ENCODE measurements around the gene RAMACL. TPM values are rescaled to one million over a fixed set of nuclear protein-coding genes. Genes with fewer than 3 reads are reported as not detected.

Gene RAMACL
- total RNA-seq, 2 experiments from 2014 or later = 0.52 to 0.89 TPM

DNA sequence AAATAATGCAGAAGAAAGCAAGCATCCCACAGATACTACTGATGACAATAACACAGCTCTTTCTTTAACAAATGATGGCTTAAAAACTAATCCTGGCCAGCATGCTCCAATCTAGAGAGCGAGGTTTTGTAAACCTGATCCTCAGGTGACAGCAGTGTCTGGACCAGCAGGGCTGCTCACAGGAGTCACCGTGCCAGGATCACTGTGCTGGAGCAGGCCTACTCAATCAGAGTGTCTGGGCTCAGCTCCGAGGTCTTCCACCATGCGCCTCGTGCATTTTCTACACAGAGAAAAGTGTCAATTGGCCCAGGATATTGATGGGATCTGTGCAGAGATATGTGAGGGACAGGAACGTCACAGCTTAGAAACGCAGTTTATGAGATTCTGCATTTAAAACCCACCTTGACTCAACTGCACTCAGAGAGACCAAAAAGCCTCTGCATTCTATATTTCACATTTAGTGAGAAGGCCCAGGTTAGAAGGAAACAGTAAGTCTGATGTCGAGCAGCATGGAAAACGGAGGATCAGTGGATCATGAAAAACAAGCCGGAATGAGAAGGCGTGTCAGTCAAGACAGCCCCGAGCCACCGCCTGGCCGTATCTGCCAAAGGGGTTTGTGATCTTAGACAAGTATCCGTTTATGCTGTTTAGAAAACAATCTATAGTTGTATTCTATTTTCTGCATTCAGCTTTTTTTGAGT lies 7.8 kb downstream of the RAMACL start:
- Mint-ChIP-seq H3K27ac (no peak overlapping the region), H3K27me3 (ENCODE audit: low read depth) (no peaks in the 10 kb centered on the region), H3K4me1 (ENCODE audit: low read depth) (no peaks in the 10 kb centered on the region), H3K9me3 (peaks cover 11% of the 10 kb centered on the region), H3K36me3 (ENCODE audit: low read depth) (peaks cover 7% of the 10 kb centered on the region), H3K4me3 (no peak overlapping the region)
- CTCF ChIA-PET = no interaction called here
- DNase-seq = no peak
- intact Hi-C loops (cut with micrococcal nuclease) = no loop called here

DNA sequence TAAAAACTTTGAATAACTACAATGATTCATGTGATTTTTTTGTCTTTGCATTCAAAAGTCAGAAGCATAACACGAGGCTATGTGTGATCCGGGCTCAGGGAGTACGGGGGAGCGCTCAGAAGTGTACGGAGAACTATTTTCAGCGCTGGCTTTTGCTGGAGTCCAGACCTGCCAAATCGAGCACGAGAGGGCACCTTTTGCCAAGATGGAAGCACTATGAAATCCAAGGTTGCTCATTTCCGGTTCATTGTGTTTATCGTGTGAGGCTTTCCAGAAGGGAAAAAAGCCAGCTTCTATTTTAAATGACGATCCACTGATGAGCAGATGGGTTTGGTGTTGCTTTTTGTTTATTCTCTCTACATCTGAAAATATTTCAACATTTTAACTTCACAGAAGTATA lies 11.3 kb downstream of the RAMACL start:
- no peak for DNase-seq
- no peaks in the 10 kb centered on the region for H3K4me1 Mint-ChIP-seq (ENCODE audit: low read depth)
- no peak overlapping the region for H3K4me3 Mint-ChIP-seq
- CTCF ChIA-PET = no interaction called here
- peaks cover 11% of the 10 kb centered on the region for H3K9me3 Mint-ChIP-seq
- H3K27ac Mint-ChIP-seq = no peak overlapping the region
- H3K36me3 Mint-ChIP-seq (ENCODE audit: low read depth) = peaks cover 7% of the 10 kb centered on the region
- intact Hi-C loops (cut with micrococcal nuclease) = no loop called here
- H3K27me3 Mint-ChIP-seq (ENCODE audit: low read depth) = no peaks in the 10 kb centered on the region

GRCh38 chr6:166573511-166574216 lies 12.8 kb downstream of the RAMACL start:
- intact Hi-C loops (cut with micrococcal nuclease) = no loop called here
- H3K4me1 Mint-ChIP-seq (ENCODE audit: low read depth) = no peaks in the 10 kb centered on the region
- CTCF ChIA-PET = interaction anchor here (0.6 kb wide), 1 partner anchor 84 kb away, joined by 4 read pairs; no protein-coding TSS in a partner anchor
- no peak overlapping the region for H3K4me3 Mint-ChIP-seq
- H3K27me3 Mint-ChIP-seq (ENCODE audit: low read depth) = no peaks in the 10 kb centered on the region
- H3K36me3 Mint-ChIP-seq (ENCODE audit: low read depth) = peaks cover 7% of the 10 kb centered on the region
- peaks cover 11% of the 10 kb centered on the region for H3K9me3 Mint-ChIP-seq
- H3K27ac Mint-ChIP-seq = no peak overlapping the region
- DNase-seq = no peak

DNA sequence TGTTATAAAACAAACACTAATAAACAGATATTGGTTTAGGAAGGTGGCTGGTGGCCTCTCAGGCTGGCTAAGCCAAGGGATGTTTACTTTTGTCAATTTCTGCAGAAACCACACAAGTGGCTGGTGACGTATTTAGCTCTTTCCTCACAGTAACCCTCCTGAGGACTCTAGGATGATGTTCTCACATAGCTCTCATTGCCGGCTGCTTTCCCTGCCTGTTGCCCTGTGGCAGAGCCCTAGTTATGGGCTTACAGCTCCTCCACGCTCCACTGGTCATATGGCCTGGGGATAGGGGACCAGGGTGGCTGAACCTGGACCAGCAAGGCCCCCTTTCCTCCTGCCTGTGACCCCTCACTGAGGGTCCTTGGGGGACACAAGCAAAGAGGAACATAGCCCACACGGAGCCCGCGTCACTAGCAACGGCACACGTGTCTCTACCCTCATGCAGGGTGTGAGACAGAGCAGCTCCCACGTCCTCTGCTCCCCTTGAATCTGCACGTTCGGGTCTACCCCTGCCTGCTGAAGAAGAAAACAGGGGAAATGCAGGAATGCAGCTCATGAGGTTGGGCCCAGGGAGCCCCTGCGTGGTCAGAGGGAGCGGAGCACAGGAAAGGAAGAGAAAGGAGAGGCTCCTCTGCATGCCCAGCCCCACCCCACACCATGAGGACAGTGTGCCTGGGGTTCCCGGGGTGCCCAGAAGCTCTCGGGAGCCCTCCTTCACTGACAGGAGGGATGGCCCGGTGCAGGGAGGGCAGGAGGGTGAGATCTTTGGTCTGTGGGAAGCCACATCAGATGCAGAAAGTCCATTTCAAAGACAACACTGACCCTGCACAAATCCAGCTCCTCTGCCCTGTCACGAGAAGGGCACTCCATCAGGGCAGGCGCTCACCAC lies 13.9 kb downstream of the RAMACL start:
- CTCF ChIA-PET = interaction anchor here (0.7 kb wide), 1 partner anchor 11 kb away, joined by 5 read pairs; no protein-coding TSS in a partner anchor
- H3K4me3 Mint-ChIP-seq = no peak overlapping the region
- intact Hi-C loops (cut with micrococcal nuclease) = no loop called here
- peaks cover 10% of the 10 kb centered on the region for H3K9me3 Mint-ChIP-seq
- DNase-seq = no peak
- peaks cover 7% of the 10 kb centered on the region for H3K36me3 Mint-ChIP-seq (ENCODE audit: low read depth)
- no peaks in the 10 kb centered on the region for H3K4me1 Mint-ChIP-seq (ENCODE audit: low read depth)
- no peak overlapping the region for H3K27ac Mint-ChIP-seq
- no peaks in the 10 kb centered on the region for H3K27me3 Mint-ChIP-seq (ENCODE audit: low read depth)

DNA sequence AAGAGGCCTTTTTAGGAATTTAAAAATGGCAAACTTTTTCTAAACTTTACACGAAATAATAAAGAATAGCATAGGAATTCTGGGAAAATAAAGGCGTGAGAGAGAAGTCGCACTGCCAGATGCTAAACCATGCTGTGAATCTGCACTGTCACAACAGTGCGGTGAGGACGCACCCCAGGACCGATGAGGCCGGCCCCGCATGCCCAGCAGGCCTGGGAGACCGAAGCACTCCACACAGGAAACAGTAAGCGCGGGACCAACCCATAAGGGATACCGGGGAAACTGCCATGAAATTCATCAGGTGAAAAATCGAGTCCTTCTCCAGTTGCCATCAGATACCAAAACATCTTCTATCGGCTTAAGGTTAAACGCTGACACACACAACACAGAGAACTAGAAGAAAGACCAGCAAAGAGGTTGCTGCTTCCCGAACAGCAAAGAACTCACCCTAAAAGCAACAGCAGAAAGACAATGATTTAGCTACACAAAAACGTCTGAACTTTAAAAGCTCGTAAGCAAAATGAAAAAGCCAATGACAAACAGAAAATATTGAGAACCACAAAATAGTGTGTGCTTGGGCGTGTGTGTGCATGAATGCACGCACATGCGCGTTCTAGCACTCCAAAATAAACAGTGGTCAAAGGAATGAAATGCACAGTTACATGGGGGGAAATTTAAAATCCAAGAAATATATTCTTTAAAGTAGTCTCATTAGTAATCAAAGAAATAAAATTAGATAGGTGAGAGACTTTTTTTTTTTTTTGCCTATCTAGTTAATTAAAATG lies 15.4 kb downstream of the RAMACL start:
- no peaks in the 10 kb centered on the region for H3K4me1 Mint-ChIP-seq (ENCODE audit: low read depth)
- no peak overlapping the region for H3K27ac Mint-ChIP-seq
- intact Hi-C loops (cut with micrococcal nuclease) = no loop called here
- H3K36me3 Mint-ChIP-seq (ENCODE audit: low read depth) = peaks cover 2% of the 10 kb centered on the region
- no peak for DNase-seq
- H3K4me3 Mint-ChIP-seq = no peak overlapping the region
- CTCF ChIA-PET = no interaction called here
- peaks cover 2% of the 10 kb centered on the region for H3K9me3 Mint-ChIP-seq
- H3K27me3 Mint-ChIP-seq (ENCODE audit: low read depth) = no peaks in the 10 kb centered on the region

DNA sequence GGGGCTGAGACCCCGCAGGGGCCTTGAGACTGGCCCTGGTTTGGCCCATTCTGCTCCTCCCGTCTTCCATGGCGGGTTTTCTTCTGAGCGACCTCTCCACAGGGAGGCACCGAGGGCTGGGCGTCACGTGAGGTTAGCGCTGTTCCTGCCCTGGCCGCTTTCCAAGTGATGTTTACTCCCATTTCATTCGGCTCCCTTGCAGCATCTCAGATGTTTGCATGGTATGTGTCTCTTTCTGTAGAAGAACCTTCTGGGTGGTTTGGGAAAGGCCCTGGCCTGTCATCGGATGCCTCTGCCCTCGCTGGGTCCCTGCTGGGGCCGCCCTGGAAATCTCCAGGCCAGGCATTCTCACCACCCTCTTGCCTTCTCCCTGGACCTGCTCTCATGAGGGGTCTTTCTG lies 17.3 kb downstream of the RAMACL start:
- Mint-ChIP-seq H3K27me3 (ENCODE audit: low read depth) (no peaks in the 10 kb centered on the region), H3K27ac (no peak overlapping the region), H3K9me3 (no peaks in the 10 kb centered on the region), H3K4me3 (no peak overlapping the region), H3K36me3 (ENCODE audit: low read depth) (no peaks in the 10 kb centered on the region), H3K4me1 (ENCODE audit: low read depth) (no peaks in the 10 kb centered on the region)
- intact Hi-C loops (cut with micrococcal nuclease) = no loop called here
- CTCF ChIA-PET = no interaction called here
- DNase-seq = no peak

DNA sequence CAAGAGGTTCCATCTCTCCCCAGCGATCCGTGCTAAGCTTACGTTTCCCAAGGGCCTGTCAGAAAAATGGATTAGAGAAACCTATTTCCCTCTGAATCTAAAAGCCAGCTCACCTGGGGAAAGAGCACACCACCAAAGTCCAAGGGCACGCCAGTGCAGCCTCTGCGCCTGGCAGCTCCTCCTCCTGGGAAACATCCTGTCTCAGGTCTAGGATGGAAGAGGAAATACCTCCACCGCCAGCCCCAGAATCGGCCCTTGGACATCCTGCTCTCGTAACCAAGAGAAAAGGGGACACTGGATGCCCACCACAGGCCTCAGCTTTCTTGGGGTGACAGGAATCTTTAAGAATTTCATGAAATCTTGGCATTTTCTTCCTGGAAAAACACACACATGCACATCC lies 18.7 kb downstream of the RAMACL start:
- Mint-ChIP-seq H3K4me3 (no peak overlapping the region), H3K27me3 (ENCODE audit: low read depth) (no peaks in the 10 kb centered on the region), H3K36me3 (ENCODE audit: low read depth) (no peaks in the 10 kb centered on the region), H3K27ac (no peak overlapping the region), H3K4me1 (ENCODE audit: low read depth) (no peaks in the 10 kb centered on the region), H3K9me3 (no peaks in the 10 kb centered on the region)
- CTCF ChIA-PET = no interaction called here
- no peak for DNase-seq
- intact Hi-C loops (cut with micrococcal nuclease) = no loop called here

DNA sequence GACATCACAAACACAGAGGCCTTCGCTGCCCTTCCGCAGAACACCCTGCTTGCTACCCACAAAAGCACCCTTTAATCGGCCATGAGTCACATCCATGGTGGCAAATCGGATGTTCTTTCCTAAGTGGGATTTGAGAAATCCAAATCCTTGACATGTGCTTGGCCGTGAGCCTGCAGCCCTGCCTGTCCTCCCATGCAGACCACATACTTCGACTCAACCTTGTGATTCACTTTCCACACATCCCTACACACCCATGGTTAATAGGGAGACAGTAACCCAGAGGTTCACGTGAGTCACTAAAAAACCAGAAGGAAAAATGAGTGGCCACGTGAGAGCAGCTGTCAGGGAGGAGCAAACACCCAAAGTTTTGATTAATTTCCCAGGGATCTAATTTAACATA lies 19.4 kb downstream of the RAMACL start:
- CTCF ChIA-PET = no interaction called here
- Mint-ChIP-seq H3K36me3 (ENCODE audit: low read depth) (no peaks in the 10 kb centered on the region), H3K27ac (no peak overlapping the region), H3K27me3 (ENCODE audit: low read depth) (no peaks in the 10 kb centered on the region), H3K9me3 (no peaks in the 10 kb centered on the region), H3K4me1 (ENCODE audit: low read depth) (no peaks in the 10 kb centered on the region), H3K4me3 (no peak overlapping the region)
- DNase-seq = no peak
- intact Hi-C loops (cut with micrococcal nuclease) = no loop called here

DNA sequence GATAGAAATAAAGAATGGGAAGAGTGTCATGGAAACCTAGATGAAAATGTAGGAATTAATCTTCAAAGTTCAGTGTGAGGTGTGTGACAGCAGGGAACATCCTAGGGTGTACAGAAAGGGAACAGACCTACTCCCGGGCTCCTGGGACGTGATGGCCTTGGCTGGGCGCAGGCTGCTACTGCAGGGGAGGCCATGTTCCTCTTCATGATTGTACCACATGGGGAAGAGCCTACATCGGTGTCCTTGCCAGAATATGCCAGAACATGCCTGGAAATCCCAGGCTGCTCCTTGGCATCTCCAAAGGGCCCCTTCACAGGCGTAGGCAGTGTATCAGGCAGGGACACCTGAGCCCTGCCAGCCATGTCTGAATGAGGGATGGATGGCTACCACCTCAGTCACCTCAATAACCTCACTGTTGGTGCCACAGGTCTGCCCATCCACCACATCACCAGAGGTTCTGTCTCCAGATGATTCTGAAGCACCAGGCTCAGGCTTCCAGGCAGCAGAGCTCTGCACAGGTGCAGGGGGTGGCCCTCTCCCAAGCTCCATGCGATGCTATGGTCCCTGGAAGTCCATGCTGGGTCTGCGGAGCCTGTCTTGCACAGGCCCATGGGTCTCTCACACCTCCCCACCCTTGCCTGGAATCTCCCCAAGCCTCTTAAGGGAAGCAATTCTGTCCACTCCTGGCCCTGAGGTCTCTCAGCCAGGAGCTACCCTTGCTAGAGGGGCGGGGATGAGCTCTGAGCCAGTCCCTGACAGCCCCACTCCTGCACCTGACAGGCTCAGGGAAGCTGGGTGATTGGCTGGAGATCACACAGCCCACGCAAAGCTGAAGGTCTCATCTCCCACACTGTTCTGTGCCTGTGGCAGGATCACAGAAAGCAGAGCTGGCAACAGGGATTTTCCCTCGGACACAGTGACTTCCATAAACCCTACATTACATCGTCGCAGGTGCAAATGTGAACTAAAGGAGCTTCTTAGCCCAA lies 20.2 kb downstream of the RAMACL start:
- Mint-ChIP-seq H3K4me1 (ENCODE audit: low read depth) (no peaks in the 10 kb centered on the region), H3K4me3 (no peak overlapping the region), H3K36me3 (ENCODE audit: low read depth) (no peaks in the 10 kb centered on the region), H3K9me3 (no peaks in the 10 kb centered on the region), H3K27ac (no peak overlapping the region), H3K27me3 (ENCODE audit: low read depth) (no peaks in the 10 kb centered on the region)
- CTCF ChIA-PET = no interaction called here
- intact Hi-C loops (cut with micrococcal nuclease) = no loop called here
- no peak for DNase-seq

GRCh38 chr6:166565084-166565967 lies 21.2 kb downstream of the RAMACL start:
- H3K9me3 Mint-ChIP-seq = peaks cover under 1% of the 10 kb centered on the region
- no peaks in the 10 kb centered on the region for H3K36me3 Mint-ChIP-seq (ENCODE audit: low read depth)

More at GRCh38 chr6:166565084-166565967, 21.2 kb downstream of the RAMACL start:
- Mint-ChIP-seq H3K27me3 (ENCODE audit: low read depth) (no peaks in the 10 kb centered on the region), H3K4me1 (ENCODE audit: low read depth) (no peaks in the 10 kb centered on the region), H3K27ac (no peak overlapping the region), H3K4me3 (no peak overlapping the region)
- intact Hi-C loops (cut with micrococcal nuclease) = no loop called here
- DNase-seq = no peak
- CTCF ChIA-PET = no interaction called here
